Measurements from ENCODE around the gene HOXD3. TPM values are rescaled to one million over a fixed set of nuclear protein-coding genes. Genes with fewer than 3 reads are reported as not detected.

HOXD3 gene
- total RNA-seq, 1 experiment from 2014 or later: not detected

DNA sequence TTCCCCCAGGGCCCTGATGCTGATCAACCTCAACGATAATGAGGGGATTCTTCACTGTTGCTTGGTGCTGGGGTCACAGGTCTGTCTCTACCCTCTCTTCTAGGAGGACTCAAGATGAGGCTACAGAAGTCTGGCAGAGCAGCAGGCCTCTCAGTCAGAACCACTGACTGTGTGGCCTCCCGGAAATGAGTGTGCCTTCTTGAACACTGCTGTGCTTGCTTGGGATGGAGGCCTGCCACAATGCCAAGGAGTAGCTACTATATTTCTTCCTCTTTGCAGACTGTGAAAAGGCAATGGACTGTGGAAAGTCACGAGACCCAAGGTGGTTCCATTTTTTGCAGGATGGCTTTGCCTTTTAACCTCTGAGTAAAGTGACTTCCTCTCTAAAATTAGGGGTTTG is 25.6 kb downstream of the HOXD3 start (continued):
- TF ChIP-seq KAT7 (CRISPR knock-in tag; IDR thresholded peaks at IDR 0.05; ENCODE audit: borderline replicate concordance): no peak
- TF ChIP-seq, protein P1, sequence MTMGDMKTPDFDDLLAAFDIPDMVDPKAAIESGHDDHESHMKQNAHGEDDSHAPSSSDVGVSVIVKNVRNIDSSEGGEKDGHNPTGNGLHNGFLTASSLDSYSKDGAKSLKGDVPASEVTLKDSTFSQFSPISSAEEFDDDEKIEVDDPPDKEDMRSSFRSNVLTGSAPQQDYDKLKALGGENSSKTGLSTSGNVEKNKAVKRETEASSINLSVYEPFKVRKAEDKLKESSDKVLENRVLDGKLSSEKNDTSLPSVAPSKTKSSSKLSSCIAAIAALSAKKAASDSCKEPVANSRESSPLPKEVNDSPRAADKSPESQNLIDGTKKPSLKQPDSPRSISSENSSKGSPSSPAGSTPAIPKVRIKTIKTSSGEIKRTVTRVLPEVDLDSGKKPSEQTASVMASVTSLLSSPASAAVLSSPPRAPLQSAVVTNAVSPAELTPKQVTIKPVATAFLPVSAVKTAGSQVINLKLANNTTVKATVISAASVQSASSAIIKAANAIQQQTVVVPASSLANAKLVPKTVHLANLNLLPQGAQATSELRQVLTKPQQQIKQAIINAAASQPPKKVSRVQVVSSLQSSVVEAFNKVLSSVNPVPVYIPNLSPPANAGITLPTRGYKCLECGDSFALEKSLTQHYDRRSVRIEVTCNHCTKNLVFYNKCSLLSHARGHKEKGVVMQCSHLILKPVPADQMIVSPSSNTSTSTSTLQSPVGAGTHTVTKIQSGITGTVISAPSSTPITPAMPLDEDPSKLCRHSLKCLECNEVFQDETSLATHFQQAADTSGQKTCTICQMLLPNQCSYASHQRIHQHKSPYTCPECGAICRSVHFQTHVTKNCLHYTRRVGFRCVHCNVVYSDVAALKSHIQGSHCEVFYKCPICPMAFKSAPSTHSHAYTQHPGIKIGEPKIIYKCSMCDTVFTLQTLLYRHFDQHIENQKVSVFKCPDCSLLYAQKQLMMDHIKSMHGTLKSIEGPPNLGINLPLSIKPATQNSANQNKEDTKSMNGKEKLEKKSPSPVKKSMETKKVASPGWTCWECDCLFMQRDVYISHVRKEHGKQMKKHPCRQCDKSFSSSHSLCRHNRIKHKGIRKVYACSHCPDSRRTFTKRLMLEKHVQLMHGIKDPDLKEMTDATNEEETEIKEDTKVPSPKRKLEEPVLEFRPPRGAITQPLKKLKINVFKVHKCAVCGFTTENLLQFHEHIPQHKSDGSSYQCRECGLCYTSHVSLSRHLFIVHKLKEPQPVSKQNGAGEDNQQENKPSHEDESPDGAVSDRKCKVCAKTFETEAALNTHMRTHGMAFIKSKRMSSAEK (CRISPR knock-in tag; IDR thresholded peaks at IDR 0.05; ENCODE audit: borderline replicate concordance): no peak
- no peak for TF ChIP-seq ZNF396 (CRISPR knock-in tag; IDR thresholded peaks at IDR 0.05; ENCODE audit: borderline replicate concordance)
- TF ChIP-seq, protein P2, sequence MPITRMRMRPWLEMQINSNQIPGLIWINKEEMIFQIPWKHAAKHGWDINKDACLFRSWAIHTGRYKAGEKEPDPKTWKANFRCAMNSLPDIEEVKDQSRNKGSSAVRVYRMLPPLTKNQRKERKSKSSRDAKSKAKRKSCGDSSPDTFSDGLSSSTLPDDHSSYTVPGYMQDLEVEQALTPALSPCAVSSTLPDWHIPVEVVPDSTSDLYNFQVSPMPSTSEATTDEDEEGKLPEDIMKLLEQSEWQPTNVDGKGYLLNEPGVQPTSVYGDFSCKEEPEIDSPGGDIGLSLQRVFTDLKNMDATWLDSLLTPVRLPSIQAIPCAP (CRISPR knock-in tag; IDR thresholded peaks at IDR 0.05): no peak
- TF ChIP-seq, protein P3, sequence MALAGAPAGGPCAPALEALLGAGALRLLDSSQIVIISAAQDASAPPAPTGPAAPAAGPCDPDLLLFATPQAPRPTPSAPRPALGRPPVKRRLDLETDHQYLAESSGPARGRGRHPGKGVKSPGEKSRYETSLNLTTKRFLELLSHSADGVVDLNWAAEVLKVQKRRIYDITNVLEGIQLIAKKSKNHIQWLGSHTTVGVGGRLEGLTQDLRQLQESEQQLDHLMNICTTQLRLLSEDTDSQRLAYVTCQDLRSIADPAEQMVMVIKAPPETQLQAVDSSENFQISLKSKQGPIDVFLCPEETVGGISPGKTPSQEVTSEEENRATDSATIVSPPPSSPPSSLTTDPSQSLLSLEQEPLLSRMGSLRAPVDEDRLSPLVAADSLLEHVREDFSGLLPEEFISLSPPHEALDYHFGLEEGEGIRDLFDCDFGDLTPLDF (CRISPR knock-in tag; IDR thresholded peaks at IDR 0.05): no peak
- TF ChIP-seq ZNF512 (CRISPR knock-in tag; IDR thresholded peaks at IDR 0.05; ENCODE audit: borderline replicate concordance): no peak
- no peak for TF ChIP-seq IRF2 (CRISPR knock-in tag; IDR thresholded peaks at IDR 0.05; ENCODE audit: borderline replicate concordance, low read depth)
- TF ChIP-seq, protein P4, sequence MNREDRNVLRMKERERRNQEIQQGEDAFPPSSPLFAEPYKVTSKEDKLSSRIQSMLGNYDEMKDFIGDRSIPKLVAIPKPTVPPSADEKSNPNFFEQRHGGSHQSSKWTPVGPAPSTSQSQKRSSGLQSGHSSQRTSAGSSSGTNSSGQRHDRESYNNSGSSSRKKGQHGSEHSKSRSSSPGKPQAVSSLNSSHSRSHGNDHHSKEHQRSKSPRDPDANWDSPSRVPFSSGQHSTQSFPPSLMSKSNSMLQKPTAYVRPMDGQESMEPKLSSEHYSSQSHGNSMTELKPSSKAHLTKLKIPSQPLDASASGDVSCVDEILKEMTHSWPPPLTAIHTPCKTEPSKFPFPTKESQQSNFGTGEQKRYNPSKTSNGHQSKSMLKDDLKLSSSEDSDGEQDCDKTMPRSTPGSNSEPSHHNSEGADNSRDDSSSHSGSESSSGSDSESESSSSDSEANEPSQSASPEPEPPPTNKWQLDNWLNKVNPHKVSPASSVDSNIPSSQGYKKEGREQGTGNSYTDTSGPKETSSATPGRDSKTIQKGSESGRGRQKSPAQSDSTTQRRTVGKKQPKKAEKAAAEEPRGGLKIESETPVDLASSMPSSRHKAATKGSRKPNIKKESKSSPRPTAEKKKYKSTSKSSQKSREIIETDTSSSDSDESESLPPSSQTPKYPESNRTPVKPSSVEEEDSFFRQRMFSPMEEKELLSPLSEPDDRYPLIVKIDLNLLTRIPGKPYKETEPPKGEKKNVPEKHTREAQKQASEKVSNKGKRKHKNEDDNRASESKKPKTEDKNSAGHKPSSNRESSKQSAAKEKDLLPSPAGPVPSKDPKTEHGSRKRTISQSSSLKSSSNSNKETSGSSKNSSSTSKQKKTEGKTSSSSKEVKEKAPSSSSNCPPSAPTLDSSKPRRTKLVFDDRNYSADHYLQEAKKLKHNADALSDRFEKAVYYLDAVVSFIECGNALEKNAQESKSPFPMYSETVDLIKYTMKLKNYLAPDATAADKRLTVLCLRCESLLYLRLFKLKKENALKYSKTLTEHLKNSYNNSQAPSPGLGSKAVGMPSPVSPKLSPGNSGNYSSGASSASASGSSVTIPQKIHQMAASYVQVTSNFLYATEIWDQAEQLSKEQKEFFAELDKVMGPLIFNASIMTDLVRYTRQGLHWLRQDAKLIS (CRISPR knock-in tag; IDR thresholded peaks at IDR 0.05; ENCODE audit: borderline replicate concordance): no peak

DNA sequence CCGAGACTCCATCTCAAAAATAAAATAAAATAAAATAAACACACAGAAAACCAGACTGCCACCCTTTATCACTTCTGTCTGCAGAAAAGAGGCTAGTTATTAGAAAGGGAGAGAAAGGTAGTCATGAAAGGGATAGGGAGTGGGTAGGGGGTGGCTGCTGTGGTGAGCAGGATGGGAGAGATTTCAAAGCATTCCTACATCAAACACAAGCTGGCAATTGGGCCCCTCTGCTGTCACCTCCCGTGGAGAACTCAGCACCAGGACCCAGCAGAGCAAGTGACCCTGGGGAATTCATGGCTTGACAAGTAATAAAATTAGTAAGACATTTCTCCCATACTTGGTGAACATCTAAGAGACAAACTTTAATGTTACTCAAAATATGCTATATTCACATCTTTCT is 27.6 kb downstream of the HOXD3 start:
- H3K9me3 Mint-ChIP-seq: no peaks in the 10 kb centered on the region
- H3K4me1 Mint-ChIP-seq: peaks cover 23% of the 10 kb centered on the region
- DNase-seq (ENCODE audit: low spot score) (no peak), ATAC-seq (no peak)
- no peak overlapping the region for H3K27ac Mint-ChIP-seq
- no peak overlapping the region for H3K4me3 Mint-ChIP-seq
- H3K36me3 Mint-ChIP-seq: no peaks in the 10 kb centered on the region
- H3K27me3 Mint-ChIP-seq (ENCODE audit: low read depth): peaks cover 98% of the 10 kb centered on the region
- ChIA-PET POLR2A (interaction anchor here (1.4 kb wide), 1 partner anchor 8 kb away, joined by 3 read pairs; no protein-coding TSS in a partner anchor), CTCF (interaction anchor here (1.1 to 1.6 kb wide), 3 partner anchors 270 to 469 kb away, joined by 3 to 6 read pairs (median 3); no protein-coding TSS in a partner anchor)
- TF ChIP-seq, protein P5, sequence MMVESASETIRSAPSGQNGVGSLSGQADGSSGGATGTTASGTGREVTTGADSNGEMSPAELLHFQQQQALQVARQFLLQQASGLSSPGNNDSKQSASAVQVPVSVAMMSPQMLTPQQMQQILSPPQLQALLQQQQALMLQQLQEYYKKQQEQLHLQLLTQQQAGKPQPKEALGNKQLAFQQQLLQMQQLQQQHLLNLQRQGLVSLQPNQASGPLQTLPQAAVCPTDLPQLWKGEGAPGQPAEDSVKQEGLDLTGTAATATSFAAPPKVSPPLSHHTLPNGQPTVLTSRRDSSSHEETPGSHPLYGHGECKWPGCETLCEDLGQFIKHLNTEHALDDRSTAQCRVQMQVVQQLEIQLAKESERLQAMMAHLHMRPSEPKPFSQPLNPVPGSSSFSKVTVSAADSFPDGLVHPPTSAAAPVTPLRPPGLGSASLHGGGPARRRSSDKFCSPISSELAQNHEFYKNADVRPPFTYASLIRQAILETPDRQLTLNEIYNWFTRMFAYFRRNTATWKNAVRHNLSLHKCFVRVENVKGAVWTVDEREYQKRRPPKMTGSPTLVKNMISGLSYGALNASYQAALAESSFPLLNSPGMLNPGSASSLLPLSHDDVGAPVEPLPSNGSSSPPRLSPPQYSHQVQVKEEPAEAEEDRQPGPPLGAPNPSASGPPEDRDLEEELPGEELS (CRISPR knock-in tag; IDR thresholded peaks at IDR 0.05): no peak
- TF ChIP-seq ZNF396 (CRISPR knock-in tag; IDR thresholded peaks at IDR 0.05; ENCODE audit: borderline replicate concordance) (no peak), ERG (CRISPR knock-in tag; IDR thresholded peaks at IDR 0.05) (no peak), HMGA2 (CRISPR knock-in tag; IDR thresholded peaks at IDR 0.05) (no peak), ZNF425 (CRISPR knock-in tag; conservative IDR thresholded peaks at IDR 0.05) (no peak), ATF3 (CRISPR knock-in tag; conservative IDR thresholded peaks at IDR 0.05) (no peak), SMAD4 (CRISPR knock-in tag; IDR thresholded peaks at IDR 0.05) (no peak), ZNF423 (CRISPR knock-in tag; IDR thresholded peaks at IDR 0.05) (no peak), TP53 (CRISPR knock-in tag; IDR thresholded peaks at IDR 0.05) (no peak), EMX1 (CRISPR knock-in tag; IDR thresholded peaks at IDR 0.05) (no peak)

Measured in WTC11 (cell line).